ENCODE measurements around the gene CATSPERE.

DNA sequence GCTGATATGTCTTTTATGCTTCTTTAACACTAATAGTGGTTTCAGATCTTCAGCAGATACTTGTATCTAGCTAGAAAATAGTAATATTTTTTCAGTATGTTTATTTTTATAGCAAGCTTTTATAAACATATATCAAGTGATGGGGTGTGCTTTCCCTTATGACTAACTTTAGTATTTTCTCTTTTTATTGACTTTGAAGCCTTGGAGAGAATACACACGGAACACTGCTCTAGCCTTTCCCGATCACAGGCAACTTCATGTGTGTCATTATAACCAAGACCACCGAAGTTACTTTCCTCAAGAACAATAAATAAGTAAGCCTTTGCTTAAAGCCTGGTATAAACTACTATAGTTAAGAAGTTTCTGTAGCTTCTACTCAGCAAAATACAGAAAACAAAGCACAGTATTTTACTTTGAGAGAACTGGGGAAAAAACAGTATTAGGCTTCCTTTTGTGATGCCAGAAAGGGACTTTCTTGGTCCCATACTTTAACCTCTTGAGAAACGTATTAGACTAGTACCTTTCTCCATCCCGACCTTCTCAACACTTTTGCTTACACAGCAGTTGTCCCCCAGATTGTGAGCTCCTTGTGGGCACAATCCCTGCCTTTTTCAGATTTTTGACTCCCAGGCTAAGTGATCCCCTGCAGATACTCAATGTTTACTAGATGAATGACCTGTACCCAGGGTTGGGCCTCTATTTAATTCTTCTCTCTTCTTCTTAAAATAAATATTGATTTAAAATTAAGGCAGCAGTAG, 12.6 kb upstream of the CATSPERE start:
- TF ChIP-seq CTCF (IDR thresholded peaks at IDR 0.05; ENCODE audit: low read length): no peak
- TF ChIP-seq EZH2 (IDR thresholded peaks at IDR 0.05; ENCODE audit: borderline replicate concordance, low read length): no peak

Measured in OCI-LY1 (cell line).